SK-N-MC (cell line): ENCODE data around the gene ABCG1.

Experiments used
- EZH2 ChIP-seq: fragments of 200-600 bp; sonication (generic); IDR thresholded peaks from one replicate; pipeline ENCODE4 v1.6.1; 2017; ENCODE audit warnings: antibody characterized with exemption
- POLR2AphosphoS5 ChIP-seq: IDR thresholded peaks from 2 replicates; pipeline ENCODE4 v1.6.1; 2012; ENCODE audit warnings: mild to moderate bottlenecking, low read depth, low read length, borderline replicate concordance

- no peak for TF ChIP-seq EZH2
- TF ChIP-seq POLR2AphosphoS5: no peak
Observed at GRCh38 chr21:42282021-42282420, 63.1 kb downstream of the ABCG1 start.
